ENCODE measurements around the gene ADAT2.
"Not testable (repeated sequence)": the region's sequence is repeated elsewhere in the genome, so short reads cannot be mapped to it uniquely, and the experiment has no call there.

ADAT2 gene

GRCh38 chr6:143450453-143451371, at the start of gene ADAT2, which contains the start of gene PEX3:
TSS of gene ADAT2 (minus strand) at chr6:143450695. CDS start at chr6:143450658, 37 bp downstream.
TSS of gene PEX3 (plus strand) at chr6:143450805. CDS start at chr6:143451043, 238 bp downstream.
- peak; percentile 97 for DNase-seq

- DNase-seq = no peak
These were observed 47.9 kb upstream of the ADAT2 start for GRCh38 chr6:143498428-143498827.

GRCh38 chr6:143496974-143497373, 46.5 kb upstream of the ADAT2 start:
- DNase-seq = no peak

GRCh38 chr6:143490775-143491174, 40.3 kb upstream of the ADAT2 start:
- no peak for DNase-seq

- DNase-seq = no peak
These were observed 39.7 kb upstream of the ADAT2 start for GRCh38 chr6:143490244-143490643.

- DNase-seq = no peak
These were observed 36.3 kb upstream of the ADAT2 start for GRCh38 chr6:143486752-143487151.

GRCh38 chr6:143485967-143486366, 35.5 kb upstream of the ADAT2 start:
- no peak for DNase-seq

GRCh38 chr6:143482593-143482992, 32.1 kb upstream of the ADAT2 start:
- no peak for DNase-seq

- no peak for DNase-seq
These were observed 28.1 kb upstream of the ADAT2 start for GRCh38 chr6:143478479-143479062.

GRCh38 chr6:143476545-143476944, 26.1 kb upstream of the ADAT2 start:
- no peak for DNase-seq

GRCh38 chr6:143471822-143472221, 21.3 kb upstream of the ADAT2 start:
- no peak for DNase-seq

GRCh38 chr6:143468823-143469222, 18.3 kb upstream of the ADAT2 start:
- DNase-seq = not testable (repeated sequence)

- DNase-seq = no peak
These were observed 17.5 kb upstream of the ADAT2 start for GRCh38 chr6:143468026-143468425.

GRCh38 chr6:143465546-143465945, 15.1 kb upstream of the ADAT2 start:
- no peak for DNase-seq

- DNase-seq = no peak
These were observed 7.3 kb upstream of the ADAT2 start for GRCh38 chr6:143457563-143458359.

- DNase-seq = no peak
These were observed 1.0 kb upstream of the ADAT2 start for GRCh38 chr6:143451531-143451930.

GRCh38 chr6:143449714-143450452, 612 bp downstream of the ADAT2 start:
- DNase-seq = peak; percentile 47

GRCh38 chr6:143449082-143449713, 1.3 kb downstream of the ADAT2 start:
- no peak for DNase-seq

GRCh38 chr6:143447865-143448264, 2.6 kb downstream of the ADAT2 start:
- DNase-seq = not testable (repeated sequence)

- DNase-seq = no peak
These were observed 7.4 kb downstream of the ADAT2 start for GRCh38 chr6:143443096-143443495.

- DNase-seq = no peak
These were observed 8.6 kb downstream of the ADAT2 start for GRCh38 chr6:143441680-143442545.

Measured in NCI-H146 (cell line).